HepG2 (cell line): Measurements from ENCODE around the gene TMEM9. TPM values are rescaled to one million over a fixed set of nuclear protein-coding genes. Genes with fewer than 3 reads are reported as not detected.

Source experiments
- IKZF1 ChIP-seq: fragments of 450-650 bp; IDR thresholded peaks from 2 replicates; pipeline ENCODE4 v1.7.1; 2016
- MAFG ChIP-seq: sonication (generic); formaldehyde crosslinking; IDR thresholded peaks from 2 replicates; pipeline ENCODE4 v1.5.1; 2020; ENCODE audit warnings: mild to moderate bottlenecking, missing genetic modification reagents
- MIXL1 ChIP-seq: IDR thresholded peaks from 2 replicates; pipeline ENCODE4 v1.6.1; 2016
- NFATC3 ChIP-seq: sonication (generic); formaldehyde crosslinking; IDR thresholded peaks from 2 replicates; pipeline ENCODE4 v1.5.1; 2020; ENCODE audit warnings: mild to moderate bottlenecking, missing genetic modification reagents
- ZFP36 ChIP-seq: fragments of 150-350 bp; IDR thresholded peaks from 2 replicates; pipeline ENCODE4 v1.6.1; 2018; ENCODE audit warnings: borderline replicate concordance, low read length, low read depth; ENCODE audit not compliant: partially characterized antibody
- ZNF121 ChIP-seq: sonication (generic); formaldehyde crosslinking; IDR thresholded peaks from 2 replicates; pipeline ENCODE4 v1.5.0; 2020; ENCODE audit warnings: mild to moderate bottlenecking, missing genetic modification reagents
- ZNF543 ChIP-seq: sonication (generic); formaldehyde crosslinking; IDR thresholded peaks from 2 replicates; pipeline ENCODE4 v1.4.0; 2020; ENCODE audit warnings: mild to moderate bottlenecking, missing genetic modification reagents
- ZNF816 ChIP-seq: sonication (generic); formaldehyde crosslinking; IDR thresholded peaks from 2 replicates; pipeline ENCODE4 v1.8.0; 2022; ENCODE audit warnings: missing genetic modification reagents, mild to moderate bottlenecking, borderline replicate concordance
- polyA plus RNA-seq, 8 experiments: library from polyadenylated mRNA; depleted of rRNA in 3 of 8; stranded (reverse) in 7 of 8; unstranded in 1 of 8; fragments of >200 nt; fragmentation: Illumina TruSeq in 4 of 8; extraction: Trizol in 4 of 8; gene quantifications; 2 replicates each; pipeline versions ENCODE4 v1.2.1 to v1.2.3, GENCODE V29; 2011 to 2016; ENCODE audit warnings: low read depth in 4 of 8, missing spikeins in 1 of 8, mixed read lengths in 1 of 8; ENCODE audit not compliant: insufficient read depth in 1 of 8
- total RNA-seq, 5 experiments: library from RNA; depleted of rRNA; stranded (reverse); fragments of >200 nt; fragmentation: Illumina TruSeq; extraction: Trizol; gene quantifications; 2 replicates each; pipeline ENCODE4 v1.2.3, GENCODE V29; 2016; ENCODE audit warnings: low read depth in 1 of 5
- TF ChIP-seq, protein P1 (sequence below): sonication (generic); formaldehyde crosslinking; IDR thresholded peaks from 2 replicates; pipeline ENCODE4 v1.4.0; 2020; ENCODE audit warnings: low read depth, missing genetic modification reagents
- TF ChIP-seq, protein P2 (sequence below): sonication (generic); formaldehyde crosslinking; IDR thresholded peaks from 2 replicates; pipeline ENCODE4 v1.4.0; 2020; ENCODE audit warnings: mild to moderate bottlenecking, missing genetic modification reagents
- TF ChIP-seq, protein P3 (sequence below): sonication (generic); formaldehyde crosslinking; IDR thresholded peaks from 2 replicates; pipeline ENCODE4; 2020; ENCODE audit warnings: missing genetic modification reagents, mild to moderate bottlenecking, borderline replicate concordance
- TF ChIP-seq, protein P4 (sequence below): sonication (generic); formaldehyde crosslinking; IDR thresholded peaks from 2 replicates; pipeline ENCODE4 v1.4.0; 2020; ENCODE audit warnings: missing genetic modification reagents
- TF ChIP-seq, protein P5 (sequence below): sonication (generic); formaldehyde crosslinking; IDR thresholded peaks from 2 replicates; pipeline ENCODE4 v1.4.0; 2020; ENCODE audit warnings: missing genetic modification reagents
- TF ChIP-seq, protein P6 (sequence below): sonication (generic); formaldehyde crosslinking; IDR thresholded peaks from 2 replicates; pipeline ENCODE4 v1.5.0; 2020; ENCODE audit warnings: mild to moderate bottlenecking, missing genetic modification reagents, moderate library complexity

TMEM9 gene
- total and polyA plus RNA-seq, 2 of the 13 experiments (the other 11 are each of a cell fraction or from before 2014, with no cell fraction given): 60.9 to 102 TPM

DNA sequence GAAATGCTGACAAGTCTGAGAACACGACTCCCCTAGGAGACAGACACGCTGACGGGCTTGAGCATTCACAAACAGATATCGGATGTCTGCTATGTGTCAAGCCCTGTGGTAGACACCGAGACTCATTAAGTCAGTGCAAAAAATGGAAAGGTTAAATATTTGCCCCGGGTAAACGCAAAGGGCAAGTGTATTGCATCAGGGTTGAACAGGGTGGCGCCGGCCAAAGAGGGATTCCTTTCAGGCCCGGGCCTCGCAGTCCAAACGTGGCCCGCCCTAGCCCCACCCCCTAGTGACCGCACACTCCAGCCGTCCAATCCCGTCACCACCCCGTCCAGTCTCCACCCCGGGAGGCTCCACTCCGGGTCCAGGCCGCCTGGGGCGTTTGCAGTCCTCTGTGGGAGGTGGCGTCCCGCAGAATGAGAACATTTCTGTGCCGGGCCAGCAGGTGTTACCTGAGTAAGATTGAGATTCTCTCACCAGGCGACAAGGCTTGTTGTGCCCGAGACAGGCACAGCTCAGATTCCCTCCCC, 16.3 kb upstream of the TMEM9 start (continued):
- TF ChIP-seq, protein P1, sequence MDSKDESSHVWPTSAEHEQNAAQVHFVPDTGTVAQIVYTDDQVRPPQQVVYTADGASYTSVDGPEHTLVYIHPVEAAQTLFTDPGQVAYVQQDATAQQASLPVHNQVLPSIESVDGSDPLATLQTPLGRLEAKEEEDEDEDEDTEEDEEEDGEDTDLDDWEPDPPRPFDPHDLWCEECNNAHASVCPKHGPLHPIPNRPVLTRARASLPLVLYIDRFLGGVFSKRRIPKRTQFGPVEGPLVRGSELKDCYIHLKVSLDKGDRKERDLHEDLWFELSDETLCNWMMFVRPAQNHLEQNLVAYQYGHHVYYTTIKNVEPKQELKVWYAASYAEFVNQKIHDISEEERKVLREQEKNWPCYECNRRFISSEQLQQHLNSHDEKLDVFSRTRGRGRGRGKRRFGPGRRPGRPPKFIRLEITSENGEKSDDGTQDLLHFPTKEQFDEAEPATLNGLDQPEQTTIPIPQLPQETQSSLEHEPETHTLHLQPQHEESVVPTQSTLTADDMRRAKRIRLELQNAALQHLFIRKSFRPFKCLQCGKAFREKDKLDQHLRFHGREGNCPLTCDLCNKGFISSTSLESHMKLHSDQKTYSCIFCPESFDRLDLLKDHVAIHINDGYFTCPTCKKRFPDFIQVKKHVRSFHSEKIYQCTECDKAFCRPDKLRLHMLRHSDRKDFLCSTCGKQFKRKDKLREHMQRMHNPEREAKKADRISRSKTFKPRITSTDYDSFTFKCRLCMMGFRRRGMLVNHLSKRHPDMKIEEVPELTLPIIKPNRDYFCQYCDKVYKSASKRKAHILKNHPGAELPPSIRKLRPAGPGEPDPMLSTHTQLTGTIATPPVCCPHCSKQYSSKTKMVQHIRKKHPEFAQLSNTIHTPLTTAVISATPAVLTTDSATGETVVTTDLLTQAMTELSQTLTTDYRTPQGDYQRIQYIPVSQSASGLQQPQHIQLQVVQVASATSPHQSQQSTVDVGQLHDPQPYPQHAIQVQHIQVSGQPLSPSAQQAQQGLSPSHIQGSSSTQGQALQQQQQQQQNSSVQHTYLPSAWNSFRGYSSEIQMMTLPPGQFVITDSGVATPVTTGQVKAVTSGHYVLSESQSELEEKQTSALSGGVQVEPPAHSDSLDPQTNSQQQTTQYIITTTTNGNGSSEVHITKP (CRISPR knock-in tag): peak; percentile 83; the same call in 1 of the 2 replicates
- TF ChIP-seq ZNF543 (peak; percentile 66), MIXL1 (CRISPR knock-in tag) (peak; percentile 95), ZNF121 (peak; percentile 42; the same call in 1 of the 2 replicates), ZNF816 (CRISPR knock-in tag) (no peak; the same call in 1 of the 2 replicates), NFATC3 (CRISPR knock-in tag) (no peak), MAFG (CRISPR knock-in tag) (no peak), ZFP36 (no peak), IKZF1 (no peak)
- TF ChIP-seq, protein P2, sequence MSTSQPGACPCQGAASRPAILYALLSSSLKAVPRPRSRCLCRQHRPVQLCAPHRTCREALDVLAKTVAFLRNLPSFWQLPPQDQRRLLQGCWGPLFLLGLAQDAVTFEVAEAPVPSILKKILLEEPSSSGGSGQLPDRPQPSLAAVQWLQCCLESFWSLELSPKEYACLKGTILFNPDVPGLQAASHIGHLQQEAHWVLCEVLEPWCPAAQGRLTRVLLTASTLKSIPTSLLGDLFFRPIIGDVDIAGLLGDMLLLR: no peak
- TF ChIP-seq, protein P3, sequence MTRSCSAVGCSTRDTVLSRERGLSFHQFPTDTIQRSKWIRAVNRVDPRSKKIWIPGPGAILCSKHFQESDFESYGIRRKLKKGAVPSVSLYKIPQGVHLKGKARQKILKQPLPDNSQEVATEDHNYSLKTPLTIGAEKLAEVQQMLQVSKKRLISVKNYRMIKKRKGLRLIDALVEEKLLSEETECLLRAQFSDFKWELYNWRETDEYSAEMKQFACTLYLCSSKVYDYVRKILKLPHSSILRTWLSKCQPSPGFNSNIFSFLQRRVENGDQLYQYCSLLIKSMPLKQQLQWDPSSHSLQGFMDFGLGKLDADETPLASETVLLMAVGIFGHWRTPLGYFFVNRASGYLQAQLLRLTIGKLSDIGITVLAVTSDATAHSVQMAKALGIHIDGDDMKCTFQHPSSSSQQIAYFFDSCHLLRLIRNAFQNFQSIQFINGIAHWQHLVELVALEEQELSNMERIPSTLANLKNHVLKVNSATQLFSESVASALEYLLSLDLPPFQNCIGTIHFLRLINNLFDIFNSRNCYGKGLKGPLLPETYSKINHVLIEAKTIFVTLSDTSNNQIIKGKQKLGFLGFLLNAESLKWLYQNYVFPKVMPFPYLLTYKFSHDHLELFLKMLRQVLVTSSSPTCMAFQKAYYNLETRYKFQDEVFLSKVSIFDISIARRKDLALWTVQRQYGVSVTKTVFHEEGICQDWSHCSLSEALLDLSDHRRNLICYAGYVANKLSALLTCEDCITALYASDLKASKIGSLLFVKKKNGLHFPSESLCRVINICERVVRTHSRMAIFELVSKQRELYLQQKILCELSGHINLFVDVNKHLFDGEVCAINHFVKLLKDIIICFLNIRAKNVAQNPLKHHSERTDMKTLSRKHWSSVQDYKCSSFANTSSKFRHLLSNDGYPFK: peak; percentile 70; the same call in 1 of the 2 replicates
- TF ChIP-seq, protein P4, sequence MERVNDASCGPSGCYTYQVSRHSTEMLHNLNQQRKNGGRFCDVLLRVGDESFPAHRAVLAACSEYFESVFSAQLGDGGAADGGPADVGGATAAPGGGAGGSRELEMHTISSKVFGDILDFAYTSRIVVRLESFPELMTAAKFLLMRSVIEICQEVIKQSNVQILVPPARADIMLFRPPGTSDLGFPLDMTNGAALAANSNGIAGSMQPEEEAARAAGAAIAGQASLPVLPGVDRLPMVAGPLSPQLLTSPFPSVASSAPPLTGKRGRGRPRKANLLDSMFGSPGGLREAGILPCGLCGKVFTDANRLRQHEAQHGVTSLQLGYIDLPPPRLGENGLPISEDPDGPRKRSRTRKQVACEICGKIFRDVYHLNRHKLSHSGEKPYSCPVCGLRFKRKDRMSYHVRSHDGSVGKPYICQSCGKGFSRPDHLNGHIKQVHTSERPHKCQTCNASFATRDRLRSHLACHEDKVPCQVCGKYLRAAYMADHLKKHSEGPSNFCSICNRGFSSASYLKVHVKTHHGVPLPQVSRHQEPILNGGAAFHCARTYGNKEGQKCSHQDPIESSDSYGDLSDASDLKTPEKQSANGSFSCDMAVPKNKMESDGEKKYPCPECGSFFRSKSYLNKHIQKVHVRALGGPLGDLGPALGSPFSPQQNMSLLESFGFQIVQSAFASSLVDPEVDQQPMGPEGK (CRISPR knock-in tag): peak; percentile 66; the same call in 1 of the 2 replicates
- TF ChIP-seq, protein P5, sequence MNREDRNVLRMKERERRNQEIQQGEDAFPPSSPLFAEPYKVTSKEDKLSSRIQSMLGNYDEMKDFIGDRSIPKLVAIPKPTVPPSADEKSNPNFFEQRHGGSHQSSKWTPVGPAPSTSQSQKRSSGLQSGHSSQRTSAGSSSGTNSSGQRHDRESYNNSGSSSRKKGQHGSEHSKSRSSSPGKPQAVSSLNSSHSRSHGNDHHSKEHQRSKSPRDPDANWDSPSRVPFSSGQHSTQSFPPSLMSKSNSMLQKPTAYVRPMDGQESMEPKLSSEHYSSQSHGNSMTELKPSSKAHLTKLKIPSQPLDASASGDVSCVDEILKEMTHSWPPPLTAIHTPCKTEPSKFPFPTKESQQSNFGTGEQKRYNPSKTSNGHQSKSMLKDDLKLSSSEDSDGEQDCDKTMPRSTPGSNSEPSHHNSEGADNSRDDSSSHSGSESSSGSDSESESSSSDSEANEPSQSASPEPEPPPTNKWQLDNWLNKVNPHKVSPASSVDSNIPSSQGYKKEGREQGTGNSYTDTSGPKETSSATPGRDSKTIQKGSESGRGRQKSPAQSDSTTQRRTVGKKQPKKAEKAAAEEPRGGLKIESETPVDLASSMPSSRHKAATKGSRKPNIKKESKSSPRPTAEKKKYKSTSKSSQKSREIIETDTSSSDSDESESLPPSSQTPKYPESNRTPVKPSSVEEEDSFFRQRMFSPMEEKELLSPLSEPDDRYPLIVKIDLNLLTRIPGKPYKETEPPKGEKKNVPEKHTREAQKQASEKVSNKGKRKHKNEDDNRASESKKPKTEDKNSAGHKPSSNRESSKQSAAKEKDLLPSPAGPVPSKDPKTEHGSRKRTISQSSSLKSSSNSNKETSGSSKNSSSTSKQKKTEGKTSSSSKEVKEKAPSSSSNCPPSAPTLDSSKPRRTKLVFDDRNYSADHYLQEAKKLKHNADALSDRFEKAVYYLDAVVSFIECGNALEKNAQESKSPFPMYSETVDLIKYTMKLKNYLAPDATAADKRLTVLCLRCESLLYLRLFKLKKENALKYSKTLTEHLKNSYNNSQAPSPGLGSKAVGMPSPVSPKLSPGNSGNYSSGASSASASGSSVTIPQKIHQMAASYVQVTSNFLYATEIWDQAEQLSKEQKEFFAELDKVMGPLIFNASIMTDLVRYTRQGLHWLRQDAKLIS (CRISPR knock-in tag): no peak
- TF ChIP-seq, protein P6, sequence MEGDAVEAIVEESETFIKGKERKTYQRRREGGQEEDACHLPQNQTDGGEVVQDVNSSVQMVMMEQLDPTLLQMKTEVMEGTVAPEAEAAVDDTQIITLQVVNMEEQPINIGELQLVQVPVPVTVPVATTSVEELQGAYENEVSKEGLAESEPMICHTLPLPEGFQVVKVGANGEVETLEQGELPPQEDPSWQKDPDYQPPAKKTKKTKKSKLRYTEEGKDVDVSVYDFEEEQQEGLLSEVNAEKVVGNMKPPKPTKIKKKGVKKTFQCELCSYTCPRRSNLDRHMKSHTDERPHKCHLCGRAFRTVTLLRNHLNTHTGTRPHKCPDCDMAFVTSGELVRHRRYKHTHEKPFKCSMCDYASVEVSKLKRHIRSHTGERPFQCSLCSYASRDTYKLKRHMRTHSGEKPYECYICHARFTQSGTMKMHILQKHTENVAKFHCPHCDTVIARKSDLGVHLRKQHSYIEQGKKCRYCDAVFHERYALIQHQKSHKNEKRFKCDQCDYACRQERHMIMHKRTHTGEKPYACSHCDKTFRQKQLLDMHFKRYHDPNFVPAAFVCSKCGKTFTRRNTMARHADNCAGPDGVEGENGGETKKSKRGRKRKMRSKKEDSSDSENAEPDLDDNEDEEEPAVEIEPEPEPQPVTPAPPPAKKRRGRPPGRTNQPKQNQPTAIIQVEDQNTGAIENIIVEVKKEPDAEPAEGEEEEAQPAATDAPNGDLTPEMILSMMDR: no peak
